OCI-LY3 (cell line): Measurements from ENCODE around the gene CHAF1A.

Experiments
- H2AFZ ChIP-seq: fragments of 200-600, 300-600 bp; shearing (Covaris generic); 2 replicates; pipeline ENCODE4 v1.6.0; 2014; ENCODE audit warnings: antibody characterized with exemption, low read depth, low read length
- H3K27ac ChIP-seq: fragments of 200-600, 300-600 bp; sonication (generic); 2 replicates; pipeline ENCODE4 v1.5.1; 2014; ENCODE audit warnings: mild to moderate bottlenecking, low read length, moderate library complexity, mixed read lengths
- H3K27me3 ChIP-seq: fragments of 200-600, 300-600 bp; sonication (generic); 2 replicates; pipeline ENCODE4 v1.6.1; 2014; ENCODE audit warnings: low read depth, low read length, mixed read lengths
- H3K36me3 ChIP-seq: fragments of 200-600, 300-600 bp; sonication (generic); replicated peaks from 2 replicates; pipeline ENCODE3; 2014; ENCODE audit warnings: low read depth, low read length, mixed read lengths
- H3K4me1 ChIP-seq: fragments of 300-600, 200-600 bp; sonication (generic); 2 replicates; pipeline ENCODE4 v1.6.1; 2014; ENCODE audit warnings: low read length, mixed read lengths
- H3K4me2 ChIP-seq: fragments of 200-600, 300-600 bp; sonication (generic); 2 replicates; pipeline ENCODE4 v1.6.1; 2014; ENCODE audit warnings: low read length, mixed read lengths
- H3K4me3 ChIP-seq: fragments of 300-600, 200-600 bp; sonication (generic); 2 replicates; pipeline ENCODE4 v1.5.1; 2014; ENCODE audit warnings: antibody characterized with exemption, mild to moderate bottlenecking, low read length, moderate library complexity
- H3K79me2 ChIP-seq: fragments of 300-600, 200-600 bp; shearing (Covaris generic); 2 replicates; pipeline ENCODE4 v1.6.1; 2014; ENCODE audit warnings: mild to moderate bottlenecking, low read length, mixed read lengths
- H3K9ac ChIP-seq: fragments of 300-600, 200-600 bp; shearing (Covaris generic); 2 replicates; pipeline ENCODE4 v1.6.0; 2014; ENCODE audit warnings: mild to moderate bottlenecking, low read length, moderate library complexity
- H3K9me3 ChIP-seq: fragments of 200-600, 300-600 bp; shearing (Covaris generic); 2 replicates; pipeline ENCODE4 v1.6.1; 2014; ENCODE audit warnings: low read length, mixed read lengths; ENCODE audit not compliant: insufficient read depth
- H4K20me1 ChIP-seq: fragments of 200-600, 300-600 bp; sonication (generic); 2 replicates; pipeline ENCODE4 v1.6.1; 2016; ENCODE audit warnings: low read length, mixed read lengths; ENCODE audit not compliant: insufficient read depth
- CTCF ChIP-seq: fragments of 200-600, 300-600 bp; sonication (generic); IDR thresholded peaks from 2 replicates; pipeline ENCODE4 v1.5.1; 2014; ENCODE audit warnings: antibody characterized with exemption, low read length, low read depth
- EZH2phosphoT487 ChIP-seq: fragments of 200-600 bp; shearing (Covaris generic); IDR thresholded peaks from 2 replicates; pipeline ENCODE4 v1.6.1; 2018; ENCODE audit warnings: antibody characterized with exemption, mixed run types, low read depth

CHAF1A gene

GRCh38 chr19:4373601-4374497, 28.6 kb upstream of the CHAF1A start:
- Histone ChIP-seq H3K27me3 (no peaks in the 10 kb centered on the region), H4K20me1 (peaks cover 64% of the 10 kb centered on the region), H3K9ac (no peak overlapping the region), H3K4me2 (no peak overlapping the region), H3K4me1 (peaks cover 60% of the 10 kb centered on the region), H2AFZ (no peak overlapping the region), H3K36me3 (peaks cover 6% of the 10 kb centered on the region), H3K79me2 (peaks cover 92% of the 10 kb centered on the region), H3K9me3 (no peaks in the 10 kb centered on the region), H3K4me3 (no peak overlapping the region), H3K27ac (no peak overlapping the region)
- TF ChIP-seq EZH2phosphoT487, result no peak
- TF ChIP-seq CTCF, result no peak

GRCh38 chr19:4374498-4375163, 27.8 kb upstream of the CHAF1A start:
- H2AFZ ChIP-seq, result no peak overlapping the region
- no peaks in the 10 kb centered on the region for H3K27me3 ChIP-seq
- H3K4me1 ChIP-seq, result peaks cover 60% of the 10 kb centered on the region
- no peak overlapping the region; the same call in 1 of the 2 replicates for H3K4me2 ChIP-seq
- peaks cover 97% of the 10 kb centered on the region for H3K79me2 ChIP-seq
- no peak overlapping the region for H3K27ac ChIP-seq
- no peak overlapping the region for H3K9ac ChIP-seq
- no peak for TF ChIP-seq EZH2phosphoT487
- TF ChIP-seq CTCF, result no peak
- no peak overlapping the region for H3K4me3 ChIP-seq
- peaks cover 72% of the 10 kb centered on the region for H4K20me1 ChIP-seq
- H3K9me3 ChIP-seq, result no peaks in the 10 kb centered on the region
- H3K36me3 ChIP-seq, result peaks cover 7% of the 10 kb centered on the region

- no peak overlapping the region for H3K27ac ChIP-seq
- H2AFZ ChIP-seq, result no peak overlapping the region
- peaks cover 97% of the 10 kb centered on the region for H3K79me2 ChIP-seq
- peaks cover 60% of the 10 kb centered on the region for H3K4me1 ChIP-seq
- no peaks in the 10 kb centered on the region for H3K9me3 ChIP-seq
- peaks cover 76% of the 10 kb centered on the region for H4K20me1 ChIP-seq
- no peak overlapping the region for H3K9ac ChIP-seq
- H3K4me3 ChIP-seq, result peak overlapping the region; percentile 50
- no peaks in the 10 kb centered on the region for H3K27me3 ChIP-seq
- H3K36me3 ChIP-seq, result peaks cover 7% of the 10 kb centered on the region
- H3K4me2 ChIP-seq, result peak overlapping the region; percentile 73
- TF ChIP-seq CTCF, result peak; percentile 55
- TF ChIP-seq EZH2phosphoT487, result no peak
These were observed 27.0 kb upstream of the CHAF1A start for GRCh38 chr19:4375164-4376027.
